A204.1 (cell line): ENCODE results near the gene PNO1.
"Not testable (repeated sequence)": the region's sequence is repeated elsewhere in the genome, so short reads cannot be mapped to it uniquely, and the experiment has no call there.

Experiments used
- FAIRE-seq: peaks from 2 replicates; lab custom pipeline; 2012; peaks lifted over from hg19 to GRCh38; lab: Jason Lieb, UNC

PNO1 gene

DNA sequence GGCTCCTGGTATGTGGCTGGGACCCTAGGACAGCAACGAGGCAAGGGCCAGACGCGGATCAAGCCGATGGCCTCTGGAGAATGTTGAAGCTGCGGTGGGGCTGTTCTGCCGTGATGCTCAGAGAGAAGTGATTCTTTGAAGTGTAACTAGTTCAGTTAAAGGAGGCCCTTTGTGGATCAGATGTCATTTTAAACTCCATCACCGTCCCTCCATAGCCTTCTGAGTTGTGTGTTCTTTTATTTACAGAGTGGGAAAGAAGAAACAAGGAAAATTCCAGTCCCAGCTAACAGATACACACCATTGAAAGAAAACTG lies 403 bp downstream of the PNO1 start:
- FAIRE-seq, result no peak

DNA sequence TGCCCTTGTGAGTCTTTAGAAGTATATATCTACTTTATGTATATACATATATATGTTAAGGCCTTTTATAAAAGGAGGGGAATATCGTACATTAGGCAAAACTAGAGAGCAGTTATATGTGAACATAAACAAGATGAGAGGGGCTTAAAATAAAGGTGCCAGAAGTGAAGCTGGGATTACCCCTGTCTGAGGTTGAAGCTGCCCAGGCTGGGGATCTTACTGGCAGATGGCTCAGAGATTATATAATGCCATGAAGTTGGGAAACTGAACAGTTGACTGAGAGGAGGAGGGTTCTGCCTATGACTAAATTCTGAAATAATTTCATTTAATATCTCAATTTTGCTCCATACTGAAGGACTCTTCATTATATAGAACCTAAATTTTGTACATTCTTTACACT lies 6.0 kb downstream of the PNO1 start:
- no peak for FAIRE-seq

DNA sequence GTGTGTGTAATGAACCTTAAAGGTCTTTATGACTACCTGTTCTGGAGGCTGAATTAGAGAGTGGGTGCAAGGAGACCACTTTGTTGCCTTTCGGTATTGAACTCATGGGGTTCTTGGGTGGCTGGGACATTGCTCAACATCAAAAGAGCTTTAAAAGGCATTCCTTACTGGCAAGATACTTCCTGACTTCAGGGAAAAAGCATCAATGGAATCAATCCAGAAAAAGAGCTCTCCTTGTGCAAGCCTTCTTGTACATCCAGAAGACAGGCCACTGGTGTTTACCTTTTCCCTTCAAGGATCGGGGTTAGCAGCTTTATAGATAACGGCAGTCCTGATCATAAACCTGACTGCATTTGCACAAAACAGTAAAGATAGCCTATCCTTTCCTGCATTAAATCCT lies 9.5 kb downstream of the PNO1 start:
- FAIRE-seq, result no peak

DNA sequence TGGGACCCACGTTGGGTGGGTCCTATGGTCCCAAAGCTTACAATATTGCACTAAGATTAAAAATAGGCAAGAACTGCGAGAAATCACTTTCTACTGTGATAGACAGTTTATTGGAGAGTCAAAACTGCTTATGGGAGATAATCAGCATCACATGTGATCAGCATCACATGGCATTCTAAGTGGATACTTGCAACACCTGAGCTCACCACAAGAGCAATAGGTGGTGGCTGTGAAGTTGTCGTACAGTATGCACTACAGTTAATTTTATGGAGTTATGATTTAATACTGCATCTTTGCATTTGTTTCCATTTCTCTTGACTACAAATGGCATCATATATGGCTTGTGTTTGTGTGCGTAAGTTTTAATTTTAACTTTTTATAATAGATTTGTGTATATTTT lies 11.6 kb downstream of the PNO1 start:
- FAIRE-seq, result no peak

DNA sequence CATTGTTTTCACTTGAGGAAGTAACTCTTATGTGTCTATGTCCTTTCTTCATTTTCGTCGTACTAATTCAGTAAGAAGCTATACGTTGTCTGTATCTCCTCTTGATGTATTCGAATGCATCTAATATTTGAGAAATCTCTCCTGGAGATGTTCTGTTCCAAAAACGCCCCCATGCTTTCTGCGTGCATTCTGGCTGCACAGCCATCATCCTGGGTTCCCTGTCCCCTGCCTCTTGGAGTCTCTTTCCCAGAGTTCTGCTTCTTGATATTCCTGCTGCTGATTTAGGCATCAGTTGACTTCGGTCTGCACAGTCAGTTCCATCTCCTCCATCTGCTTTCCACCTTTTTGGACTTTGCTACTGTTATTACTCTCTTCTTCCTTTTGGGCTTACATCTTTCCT lies 13.5 kb downstream of the PNO1 start:
- FAIRE-seq, result no peak

DNA sequence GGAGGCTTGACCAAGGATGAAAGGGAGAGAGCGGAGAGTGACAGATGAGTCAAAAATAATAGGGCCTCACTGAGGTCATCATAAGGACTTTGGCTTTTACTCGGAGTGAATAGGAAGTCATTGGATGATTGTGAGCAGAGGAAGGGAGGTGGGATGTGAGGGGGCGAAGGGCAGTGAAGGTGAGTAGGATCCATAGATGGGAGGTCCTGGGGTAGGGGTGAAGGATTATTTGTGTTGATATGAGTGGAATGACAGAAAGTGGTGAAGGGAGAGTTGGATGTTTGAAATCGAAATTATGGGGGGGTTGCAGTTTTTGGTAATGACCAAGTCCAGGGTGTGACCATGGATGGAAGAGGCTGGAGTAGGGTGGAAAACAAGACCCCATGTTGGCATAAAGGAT lies 14.0 kb downstream of the PNO1 start:
- FAIRE-seq, result no peak

DNA sequence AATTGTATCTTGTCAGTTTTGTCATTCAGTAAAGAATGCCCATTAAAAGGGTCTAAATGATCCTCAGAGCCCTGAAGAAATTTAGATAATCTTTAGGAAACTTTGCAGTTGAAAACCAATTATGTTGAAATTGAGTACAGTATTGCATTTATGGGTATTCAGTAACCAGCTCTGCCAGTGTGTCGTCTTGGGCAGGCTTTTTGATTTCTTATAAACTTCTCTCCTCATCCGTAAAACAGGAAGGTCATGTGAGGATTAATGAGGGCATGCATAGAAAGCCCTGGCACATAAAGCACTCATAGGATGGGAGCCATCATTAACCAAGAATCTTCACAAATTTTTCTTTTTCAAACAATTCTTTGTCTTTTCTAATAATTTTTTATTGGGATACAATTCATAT lies 14.8 kb downstream of the PNO1 start:
- no peak for FAIRE-seq

DNA sequence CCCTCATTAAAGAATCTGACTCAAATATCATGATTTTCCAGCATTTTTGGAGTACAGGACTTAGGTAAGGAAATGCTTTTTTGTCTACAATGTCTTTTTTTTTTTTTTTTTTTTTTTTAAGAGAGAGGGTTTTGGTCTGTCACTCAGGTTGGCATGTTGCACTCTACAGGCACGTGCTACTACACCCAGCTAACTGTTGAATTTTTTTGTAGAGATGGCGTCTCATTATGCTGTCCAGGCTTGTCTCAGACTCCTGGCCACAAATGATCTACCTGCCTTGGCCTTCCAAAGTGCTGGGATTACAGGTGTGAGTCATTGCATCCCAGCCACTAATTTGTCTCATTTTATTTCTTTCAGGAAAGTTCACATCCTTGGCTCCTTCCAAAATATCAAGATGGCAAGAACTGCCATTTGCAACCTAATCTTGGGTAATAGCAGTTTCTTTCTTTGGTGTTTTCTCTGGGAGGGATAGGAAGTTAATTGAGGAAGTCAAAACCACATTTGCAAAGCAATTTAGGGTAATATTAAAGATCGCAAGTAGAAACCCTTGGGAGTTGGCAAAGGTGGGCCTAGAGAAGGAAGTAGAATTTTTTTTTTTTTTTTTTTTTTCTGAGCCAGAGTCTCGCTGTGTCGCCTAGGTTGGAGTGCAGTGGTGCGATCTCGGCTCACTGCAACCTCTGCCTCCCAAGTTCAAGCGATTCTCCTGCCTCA lies 15.5 kb downstream of the PNO1 start:
- no peak for FAIRE-seq

DNA sequence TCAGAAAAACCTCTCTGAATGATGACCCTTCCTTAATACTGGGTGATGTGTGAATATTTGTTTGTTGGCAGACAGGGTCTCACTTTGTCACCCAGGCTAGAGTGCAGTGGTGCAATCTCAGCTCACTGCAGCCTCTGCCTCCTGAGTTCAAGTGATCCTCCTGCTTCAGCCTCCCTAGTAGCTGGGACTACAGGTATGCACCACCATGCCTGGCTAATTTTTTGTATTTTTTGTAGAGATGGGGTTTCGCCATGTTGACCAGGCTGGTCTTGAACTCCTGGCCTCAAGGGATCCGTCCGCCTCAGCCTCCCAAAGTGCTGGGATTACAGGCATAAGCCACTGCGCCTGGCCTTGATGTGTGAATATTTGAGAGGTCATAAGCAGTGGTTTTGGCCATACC lies 17.5 kb downstream of the PNO1 start:
- FAIRE-seq, result not testable (repeated sequence)

DNA sequence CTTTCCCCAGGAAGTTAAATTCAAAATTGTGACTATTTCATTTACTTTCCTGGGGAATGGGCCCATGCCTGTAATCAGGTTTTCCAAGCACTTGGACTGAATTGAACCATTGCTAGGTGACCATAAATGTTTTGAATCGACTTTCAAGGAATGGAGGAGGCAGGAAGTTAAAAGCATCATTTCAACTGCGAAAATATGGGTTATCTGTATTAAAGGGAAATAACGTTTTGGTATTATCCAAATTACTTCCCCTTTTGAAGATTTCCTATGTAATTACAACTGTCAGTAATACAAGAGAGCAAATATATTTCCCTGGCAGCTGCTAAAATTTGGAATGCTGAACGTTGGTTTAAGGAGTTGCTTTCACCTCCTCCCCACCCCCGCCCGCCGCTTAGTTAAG lies 19.0 kb downstream of the PNO1 start:
- no peak for FAIRE-seq

DNA sequence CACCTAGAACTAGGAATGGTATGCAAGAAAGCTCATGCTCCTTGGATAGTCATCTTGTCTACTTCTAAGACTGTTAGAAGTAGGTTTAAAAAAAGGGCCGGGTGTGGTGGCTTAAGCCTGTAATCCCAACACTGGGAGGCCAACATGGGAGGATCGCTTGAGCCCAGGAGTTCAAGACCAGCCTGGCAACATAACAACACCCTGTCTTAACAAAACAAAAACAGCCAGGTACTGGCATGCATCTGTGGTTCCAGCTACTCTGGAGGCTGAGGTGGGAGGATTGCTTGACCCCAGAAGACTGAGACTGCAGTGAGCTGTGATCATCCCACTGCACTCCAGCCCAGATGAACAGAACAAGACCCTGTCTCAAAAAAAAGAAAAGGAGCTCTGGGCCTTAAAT lies 19.9 kb downstream of the PNO1 start:
- no peak for FAIRE-seq

DNA sequence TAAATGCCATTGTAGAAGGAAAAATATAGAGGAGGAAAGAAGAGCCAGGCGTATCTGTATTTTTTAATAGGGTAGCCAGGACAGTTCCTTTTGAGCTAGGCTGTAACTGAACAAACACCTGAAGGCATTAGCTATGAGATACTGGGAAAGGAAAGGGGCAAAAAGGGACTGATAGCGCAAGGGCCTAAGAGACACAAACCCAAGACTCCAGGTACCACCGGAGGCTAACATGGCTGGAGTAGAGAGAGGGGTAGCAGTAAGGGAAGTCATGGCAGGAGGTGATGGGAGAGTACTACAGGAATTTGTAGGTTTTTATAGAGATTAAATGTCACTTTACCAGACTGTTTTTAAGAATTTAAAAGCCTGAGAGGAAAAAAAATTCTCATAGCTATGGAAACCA lies 20.7 kb downstream of the PNO1 start:
- no peak for FAIRE-seq

DNA sequence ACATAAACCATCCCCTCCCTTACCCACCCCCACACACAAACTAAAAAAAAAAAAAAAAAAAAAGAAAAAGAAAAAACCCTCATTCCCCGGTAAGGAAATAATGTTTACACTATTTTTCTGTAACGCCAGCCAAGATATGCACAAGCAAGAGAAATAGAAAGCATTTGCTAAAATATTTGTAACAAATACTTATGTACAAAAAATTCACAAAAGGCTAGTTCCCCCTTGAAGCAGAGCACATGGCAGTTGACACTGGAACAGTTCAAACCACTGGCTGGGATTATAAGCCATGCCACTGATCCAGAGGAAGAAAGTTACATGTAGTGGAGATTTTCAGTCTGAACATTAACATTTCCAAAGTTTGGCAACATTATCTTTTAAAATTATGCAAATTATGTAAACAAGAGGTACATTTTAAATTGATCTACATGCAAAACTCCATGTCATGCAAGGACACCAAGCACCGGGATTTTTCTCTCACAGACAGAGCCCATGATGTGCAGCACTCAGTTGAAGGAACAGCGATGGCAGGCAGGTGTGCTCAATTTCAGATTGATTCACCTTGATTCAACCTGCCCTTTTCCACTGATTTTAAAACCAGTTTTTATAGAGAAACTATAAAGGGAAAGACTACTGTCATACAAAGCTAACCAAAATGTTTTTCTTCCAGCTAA lies 21.4 kb downstream of the PNO1 start:
- no peak for FAIRE-seq

DNA sequence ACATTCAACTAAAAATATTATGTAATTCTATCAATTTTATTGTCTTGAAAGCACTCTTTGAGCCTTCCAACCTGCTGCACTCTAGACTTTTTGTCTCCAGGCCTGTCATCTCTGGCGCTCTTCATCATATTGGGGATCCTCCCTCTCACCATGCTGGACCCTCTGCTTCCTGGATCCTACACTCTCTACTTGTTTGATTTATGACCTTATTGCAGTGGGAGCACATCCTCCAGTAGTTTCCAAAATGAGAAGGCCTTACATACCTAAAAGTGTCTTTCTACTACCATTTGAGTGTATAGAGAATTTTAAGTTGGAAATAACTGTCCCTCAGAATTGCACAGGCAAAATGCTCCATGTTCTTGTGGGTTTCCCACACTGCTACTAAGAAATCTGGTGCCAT lies 25.2 kb downstream of the PNO1 start:
- FAIRE-seq, result no peak

DNA sequence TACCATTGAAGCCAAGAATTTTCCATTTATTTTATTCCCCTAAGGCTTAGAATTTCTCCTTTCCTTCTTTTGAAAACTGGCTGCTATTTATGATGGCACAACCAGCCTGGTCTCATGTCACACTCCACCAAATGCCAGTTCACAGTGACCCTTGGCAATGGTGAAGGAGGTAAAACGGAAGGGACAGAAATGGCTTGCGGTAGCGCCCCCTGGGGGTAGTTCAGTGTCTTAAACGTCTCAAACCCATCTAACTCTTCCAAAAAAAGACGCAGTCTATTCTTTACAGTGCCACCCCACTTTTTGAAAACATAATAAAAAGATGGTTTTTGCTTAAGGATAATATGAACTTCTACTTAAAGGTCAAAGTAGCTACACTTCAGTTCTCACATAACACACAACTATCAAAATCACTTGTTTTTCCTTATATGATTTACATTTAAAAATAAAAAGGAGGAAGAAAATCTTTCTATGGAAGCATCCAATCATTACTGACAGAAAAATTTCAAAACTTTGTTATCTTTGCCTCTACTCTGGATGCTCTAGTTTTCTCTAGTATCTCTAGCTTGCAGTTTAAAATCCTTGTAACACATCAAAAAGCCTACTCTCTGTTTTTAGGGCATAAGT lies 28.0 kb downstream of the PNO1 start:
- no peak for FAIRE-seq

DNA sequence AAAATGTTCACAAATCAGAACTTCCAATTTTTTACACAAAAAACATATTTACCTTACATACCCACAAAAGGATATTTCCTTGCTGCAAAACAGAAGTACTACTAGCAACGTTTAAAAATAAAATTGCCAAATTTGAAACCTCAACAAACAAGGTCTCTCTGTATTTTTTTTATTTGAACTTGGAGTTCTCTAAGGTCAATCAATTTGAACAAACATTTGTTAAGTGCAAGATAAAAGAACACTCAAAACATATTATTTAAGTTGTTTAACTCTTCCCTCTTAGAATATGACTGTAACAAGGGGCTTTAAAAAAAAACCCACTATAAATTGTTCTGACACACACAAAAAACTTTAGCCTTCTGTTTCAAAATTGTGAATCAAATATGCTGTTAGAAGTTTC lies 29.6 kb downstream of the PNO1 start:
- no peak for FAIRE-seq

DNA sequence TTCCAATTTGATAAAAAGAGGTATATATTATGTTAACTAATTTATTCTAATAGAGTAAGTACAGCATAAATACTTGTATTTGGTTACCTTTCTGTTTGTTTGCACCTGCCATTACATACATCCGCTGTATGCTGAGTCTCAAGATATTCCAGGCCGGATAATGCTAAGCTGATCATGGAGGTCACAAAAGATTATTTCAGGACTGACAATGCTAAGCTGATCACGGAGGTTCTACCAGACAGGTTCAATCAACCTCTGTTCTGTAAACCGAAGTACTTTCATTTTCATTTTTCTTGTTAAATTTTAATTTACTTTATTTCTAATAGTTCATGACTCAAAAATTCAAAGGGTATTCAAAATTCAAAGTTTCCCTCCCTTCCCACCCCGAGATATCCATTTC lies 31.1 kb downstream of the PNO1 start:
- no peak for FAIRE-seq

DNA sequence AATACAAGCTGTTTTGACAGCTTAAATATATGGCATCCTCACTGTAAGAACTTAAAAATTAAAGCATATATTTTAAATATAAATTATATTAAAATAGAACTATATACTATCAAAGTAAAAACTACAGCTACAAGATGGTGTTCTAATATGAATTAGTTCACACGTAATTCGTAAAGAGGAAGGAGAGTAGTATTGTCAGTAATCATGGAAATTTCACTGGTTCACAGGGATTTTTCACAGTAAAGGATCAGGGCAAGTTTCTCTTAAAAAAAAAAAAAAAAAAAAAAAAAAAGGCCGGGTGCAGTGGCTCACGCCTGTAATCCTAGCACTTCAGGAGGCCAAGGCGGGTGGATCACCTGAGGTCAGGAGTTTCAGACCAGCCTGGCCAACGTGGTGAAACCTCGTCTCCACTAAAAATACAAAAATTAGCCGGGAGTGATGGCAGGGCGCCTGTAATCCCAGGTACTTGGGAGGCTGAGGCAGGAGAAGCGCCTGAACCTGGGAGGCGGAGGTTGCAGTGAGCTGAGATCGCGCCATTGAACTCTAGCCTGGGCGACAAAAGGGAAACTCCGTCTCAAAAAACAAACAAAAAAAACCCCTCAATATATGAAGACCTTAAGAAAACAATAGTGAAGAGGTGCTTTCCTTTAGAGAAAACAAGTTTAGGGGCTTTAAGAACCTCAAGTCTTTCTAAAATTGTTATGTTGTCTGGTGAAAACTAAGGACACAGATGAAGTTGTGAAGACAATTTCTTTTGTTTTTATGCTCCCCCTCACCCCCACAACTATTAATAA lies 32.5 kb downstream of the PNO1 start:
- no peak for FAIRE-seq

DNA sequence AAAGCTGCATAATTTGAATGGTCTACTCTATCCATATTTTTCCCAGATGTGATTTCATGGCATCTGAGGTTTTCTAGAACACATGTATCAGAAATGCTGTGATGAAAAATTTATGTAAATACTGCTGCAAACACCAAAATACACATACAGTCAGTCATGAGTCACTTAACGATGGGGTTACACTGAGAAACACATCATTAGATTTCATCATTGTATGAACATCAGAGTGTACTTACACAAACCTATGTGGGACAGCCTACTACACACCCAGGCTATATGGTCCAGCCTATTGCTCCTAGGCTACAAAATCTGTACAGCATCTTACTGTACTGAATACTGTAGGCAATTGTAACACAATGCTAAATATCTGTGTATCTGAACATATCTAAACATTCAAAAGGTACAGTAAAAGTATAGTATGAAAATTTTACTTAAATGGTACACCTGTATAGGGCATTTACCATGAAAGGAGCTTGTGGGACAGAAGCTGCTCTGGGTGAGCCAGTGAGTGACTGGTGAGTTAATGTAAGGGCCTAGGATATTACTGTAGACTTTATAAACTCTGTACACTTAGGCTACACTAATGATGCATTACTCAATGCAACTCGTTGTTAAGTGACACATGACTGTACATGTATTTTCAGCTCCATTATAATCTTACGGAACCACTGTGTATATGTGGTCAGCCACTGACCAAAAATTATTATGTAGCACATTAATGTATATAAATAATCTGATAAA lies 33.5 kb downstream of the PNO1 start:
- FAIRE-seq, result no peak

DNA sequence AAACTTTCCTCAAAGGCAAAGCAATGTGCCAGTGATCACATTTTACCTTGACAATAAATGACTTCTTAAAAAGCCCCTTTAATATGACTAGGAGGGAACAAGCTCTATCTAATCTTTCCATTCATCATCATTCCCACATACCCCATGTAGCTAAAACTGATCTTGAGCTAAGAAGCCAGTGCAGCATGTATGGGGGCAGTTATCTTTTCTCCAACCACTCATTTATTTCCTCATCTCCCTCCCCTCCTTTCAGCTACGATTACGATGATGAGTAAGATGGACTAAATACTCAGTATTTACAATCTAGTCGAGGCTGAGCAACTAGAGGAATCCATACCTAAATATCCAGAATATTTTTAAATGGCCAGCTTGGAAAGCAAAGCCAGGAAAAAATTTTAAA lies 35.5 kb downstream of the PNO1 start:
- no peak for FAIRE-seq

DNA sequence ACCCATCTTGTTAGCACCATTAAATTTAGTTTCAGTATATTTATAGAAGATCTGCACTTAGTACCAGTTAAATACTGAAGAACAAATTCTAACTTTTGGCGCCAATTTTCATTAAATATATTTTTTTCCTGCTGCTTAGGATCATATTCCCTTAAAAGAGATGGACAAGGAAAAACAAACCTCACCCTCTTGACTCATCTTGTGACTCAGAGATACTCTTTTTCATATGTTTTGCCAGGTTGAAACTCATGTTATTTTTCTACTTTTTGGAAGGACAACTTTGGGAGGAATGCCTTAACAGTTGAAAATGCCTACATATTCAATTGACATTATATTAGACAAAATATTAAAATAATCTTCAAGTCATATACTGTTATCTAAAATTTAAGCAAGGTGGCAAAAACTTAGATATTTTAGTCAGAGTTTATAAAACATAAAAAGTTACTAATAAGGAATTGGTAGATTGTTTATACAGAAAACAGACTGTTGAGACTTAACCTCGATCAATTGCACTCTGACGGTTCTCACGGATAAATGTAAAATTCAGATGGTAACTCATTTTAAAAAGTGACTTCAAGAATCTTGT lies 36.2 kb downstream of the PNO1 start:
- FAIRE-seq, result no peak

DNA sequence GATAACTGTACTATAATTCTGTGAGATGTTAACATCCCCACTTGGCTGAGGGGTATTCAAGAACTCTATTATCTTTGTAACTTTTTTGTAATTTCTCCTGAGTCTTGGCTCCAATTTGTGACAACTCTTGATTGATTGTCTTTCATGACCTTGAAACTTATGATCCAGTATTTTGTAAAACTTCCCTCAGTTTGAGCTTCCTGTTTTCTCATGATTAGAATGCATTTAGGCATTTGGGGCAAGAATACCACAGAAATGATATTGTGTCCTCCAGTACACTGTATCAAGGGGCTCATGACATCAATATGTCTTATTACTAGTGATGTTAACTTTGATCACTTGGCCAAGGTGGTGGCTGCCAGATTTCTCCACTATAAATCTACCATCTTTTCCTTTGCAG lies 37.4 kb downstream of the PNO1 start:
- FAIRE-seq, result no peak
